ENCODE measurements around the gene KDM2B.

The KDM2B gene

DNA sequence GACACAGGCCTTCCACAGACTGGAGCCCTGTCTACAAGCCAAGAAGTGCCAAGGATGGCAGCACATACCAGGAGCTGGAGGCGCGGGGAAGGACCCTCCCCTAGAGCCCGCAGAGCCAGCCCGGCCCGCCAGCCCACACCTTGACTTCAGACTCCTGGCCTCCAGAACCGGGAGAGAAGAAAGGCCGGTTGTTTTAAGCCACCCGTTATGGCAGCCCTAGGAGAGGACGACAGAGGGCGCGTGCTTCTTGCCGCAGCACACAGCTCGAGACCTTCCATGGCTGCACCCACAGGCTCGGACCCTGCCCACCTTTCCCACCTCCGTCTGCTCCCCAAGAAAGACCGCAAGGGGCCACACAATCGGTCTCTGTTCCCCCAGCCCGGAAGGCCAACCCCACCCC lies 127.2 kb downstream of the KDM2B start:
- DNase-seq = no peak

- no peak for DNase-seq
Measured at GRCh38 chr12:121452985-121453360, 127.8 kb downstream of the KDM2B start.

GRCh38 chr12:121452340-121452984 lies 128.4 kb downstream of the KDM2B start:
- DNase-seq = no peak

GRCh38 chr12:121451961-121452339 lies 128.9 kb downstream of the KDM2B start:
- no peak for DNase-seq

- DNase-seq = no peak
Measured at GRCh38 chr12:121448771-121449315, 132.0 kb downstream of the KDM2B start.

- DNase-seq = no peak
Measured at GRCh38 chr12:121446750-121447149, 134.1 kb downstream of the KDM2B start.

DNA sequence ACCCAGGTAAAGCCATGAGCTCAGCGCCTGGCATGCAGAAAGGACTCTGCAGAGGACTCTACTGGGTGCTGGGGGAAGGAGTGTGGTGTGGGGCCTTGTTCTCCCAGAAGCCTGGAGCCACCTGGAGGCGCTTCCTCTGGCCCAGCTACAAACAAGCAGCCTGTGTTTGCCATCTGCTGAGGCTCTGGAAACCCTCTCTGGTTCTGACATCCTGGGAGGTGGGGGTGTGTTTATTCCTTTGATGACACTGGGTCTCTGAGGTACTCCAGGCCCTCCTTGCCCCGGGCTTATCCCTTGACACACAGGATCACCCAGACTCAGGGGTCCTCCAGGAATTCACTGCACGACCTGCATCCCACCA lies 136.0 kb downstream of the KDM2B start:
- DNase-seq = no peak

DNA sequence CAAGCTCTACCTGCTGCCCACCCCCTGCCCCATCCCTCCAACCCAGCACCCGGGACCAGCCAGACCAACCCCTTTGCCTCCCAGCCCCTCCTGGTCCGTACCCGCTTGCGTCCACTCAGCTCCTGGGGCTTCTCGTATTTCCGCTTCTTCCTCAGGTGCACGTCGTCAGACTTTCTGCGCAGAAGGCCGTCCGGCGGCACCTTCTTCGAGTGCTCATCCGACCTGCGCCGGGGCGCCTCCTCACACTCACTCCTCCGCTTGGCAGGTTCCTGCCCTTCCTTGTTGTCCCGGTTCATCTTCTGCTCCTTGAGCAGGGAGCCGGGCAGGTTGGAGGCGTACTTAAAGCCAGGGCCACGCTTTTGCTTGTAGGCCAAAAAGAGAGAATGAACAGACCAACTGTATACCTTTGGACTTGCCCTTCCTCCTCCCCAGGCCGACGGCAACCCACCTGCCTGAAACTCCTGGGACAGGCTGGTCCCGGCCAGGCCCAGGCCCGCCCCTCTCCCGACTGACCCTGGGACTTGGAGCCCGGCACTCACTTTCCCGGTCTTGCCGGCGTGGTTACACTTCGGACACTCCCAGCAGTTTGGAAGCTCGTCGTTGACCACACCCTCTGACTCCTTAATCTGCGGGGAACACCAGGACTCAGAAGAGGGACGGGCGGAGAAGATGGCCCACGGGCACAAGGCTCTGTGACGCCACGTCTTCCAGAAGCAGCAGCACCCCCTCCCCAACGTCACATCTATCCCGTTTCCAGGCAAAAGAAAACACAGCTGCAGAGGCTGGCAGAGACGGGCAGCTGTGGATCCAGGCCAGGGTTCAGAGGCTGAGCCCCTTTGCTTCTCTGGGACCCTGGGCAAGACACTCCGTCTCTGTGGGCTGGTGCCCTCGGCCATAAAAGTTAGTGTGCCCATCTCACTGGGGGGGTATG lies 136.6 kb downstream of the KDM2B start:
- DNase-seq = no peak

DNA sequence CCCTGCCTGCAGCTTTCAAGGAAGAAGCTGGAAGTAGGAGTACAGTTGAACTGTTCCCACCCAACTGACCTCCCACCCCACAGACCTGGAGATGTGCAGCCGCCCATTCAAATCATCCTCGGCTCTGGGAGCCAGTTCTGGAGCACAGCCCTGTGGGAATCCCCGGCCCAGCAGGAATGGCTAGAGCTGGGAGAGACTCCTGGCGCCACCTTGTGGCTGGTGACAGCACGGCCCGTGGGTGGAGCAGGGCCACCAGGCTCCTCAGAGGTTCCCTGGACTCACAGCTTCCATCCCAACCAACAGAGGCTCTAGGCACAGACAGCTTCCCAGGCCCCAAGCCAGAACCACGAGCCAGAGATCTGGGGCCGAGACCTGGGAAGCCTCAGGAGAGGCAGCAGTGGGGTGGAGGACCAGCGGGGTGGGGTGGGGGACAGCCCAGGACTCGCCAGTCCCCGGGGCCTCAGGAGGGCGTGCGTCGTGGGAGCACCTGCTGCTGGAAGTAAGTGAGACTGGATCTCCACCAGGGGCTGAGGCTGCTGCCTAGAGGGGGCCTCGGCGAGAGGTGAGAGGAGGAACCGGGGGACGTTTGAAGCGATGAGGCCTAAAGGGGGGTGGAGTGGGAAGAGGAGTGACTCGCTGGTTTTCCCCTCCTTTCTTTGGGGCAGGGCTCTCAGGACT lies 137.5 kb downstream of the KDM2B start:
- peak; percentile 59 for DNase-seq

- DNase-seq = no peak
Measured at GRCh38 chr12:121442028-121442948, 138.5 kb downstream of the KDM2B start.

- no peak for DNase-seq
Measured at GRCh38 chr12:121441555-121441954, 139.3 kb downstream of the KDM2B start.

DNA sequence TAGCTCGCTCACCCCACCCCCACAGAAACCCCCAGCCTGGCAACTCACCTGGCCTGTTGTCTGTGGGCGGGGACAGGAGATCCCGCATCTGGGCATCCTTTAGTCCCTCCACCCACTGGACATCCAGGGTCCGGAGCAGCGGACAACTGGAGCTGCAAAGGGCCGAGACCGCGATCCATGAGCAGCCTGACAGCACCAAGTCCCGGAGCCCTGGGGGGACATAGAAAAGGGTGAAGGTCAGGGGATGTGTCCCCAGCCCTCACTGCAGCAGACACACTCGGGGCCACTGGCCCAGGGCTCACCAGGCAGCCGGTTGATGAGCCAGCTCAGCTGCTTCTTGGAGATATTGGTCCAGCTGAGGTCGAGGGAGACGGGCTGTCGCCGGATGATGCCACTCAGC lies 140.1 kb downstream of the KDM2B start:
- DNase-seq = no peak

DNA sequence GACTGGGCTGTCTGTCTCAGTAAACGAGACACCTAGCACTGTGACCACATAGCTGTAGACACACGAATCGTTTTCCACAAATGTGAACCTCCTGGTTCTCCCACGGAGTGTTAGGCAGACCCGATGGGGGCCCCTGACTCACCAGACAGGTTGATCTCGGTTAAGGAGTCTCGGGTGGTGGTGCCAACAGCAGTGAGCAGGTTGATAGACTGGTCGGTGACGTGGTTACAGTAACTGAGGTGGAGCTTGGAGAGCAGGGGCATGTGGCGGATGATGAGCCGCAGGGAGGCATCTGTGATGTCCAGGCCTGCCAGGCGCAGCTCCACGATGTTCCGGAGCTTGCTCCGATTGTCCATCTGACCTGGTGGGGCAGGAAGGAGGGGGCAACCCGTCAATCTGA lies 141.1 kb downstream of the KDM2B start:
- DNase-seq = no peak

GRCh38 chr12:121438905-121439304 lies 141.9 kb downstream of the KDM2B start:
- DNase-seq = no peak

DNA sequence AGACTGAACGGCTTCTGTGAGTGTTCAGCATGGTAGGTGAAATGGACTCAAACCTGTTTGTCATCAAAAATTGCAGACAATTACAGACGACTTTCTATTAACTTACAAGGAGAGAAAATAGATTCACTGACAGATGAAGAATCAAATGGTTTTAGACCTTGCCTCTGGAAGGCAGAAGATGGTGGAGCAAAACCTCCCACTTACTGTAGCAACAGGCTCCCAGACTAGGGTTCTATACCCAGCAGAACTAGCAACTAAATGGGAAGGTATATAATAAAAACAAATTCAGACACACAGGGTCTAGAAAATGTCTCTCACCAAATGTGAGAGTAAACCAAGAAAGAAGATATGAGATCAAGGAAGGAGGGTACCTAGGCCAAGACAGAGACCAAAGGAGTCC lies 144.1 kb downstream of the KDM2B start:
- DNase-seq = no peak

DNA sequence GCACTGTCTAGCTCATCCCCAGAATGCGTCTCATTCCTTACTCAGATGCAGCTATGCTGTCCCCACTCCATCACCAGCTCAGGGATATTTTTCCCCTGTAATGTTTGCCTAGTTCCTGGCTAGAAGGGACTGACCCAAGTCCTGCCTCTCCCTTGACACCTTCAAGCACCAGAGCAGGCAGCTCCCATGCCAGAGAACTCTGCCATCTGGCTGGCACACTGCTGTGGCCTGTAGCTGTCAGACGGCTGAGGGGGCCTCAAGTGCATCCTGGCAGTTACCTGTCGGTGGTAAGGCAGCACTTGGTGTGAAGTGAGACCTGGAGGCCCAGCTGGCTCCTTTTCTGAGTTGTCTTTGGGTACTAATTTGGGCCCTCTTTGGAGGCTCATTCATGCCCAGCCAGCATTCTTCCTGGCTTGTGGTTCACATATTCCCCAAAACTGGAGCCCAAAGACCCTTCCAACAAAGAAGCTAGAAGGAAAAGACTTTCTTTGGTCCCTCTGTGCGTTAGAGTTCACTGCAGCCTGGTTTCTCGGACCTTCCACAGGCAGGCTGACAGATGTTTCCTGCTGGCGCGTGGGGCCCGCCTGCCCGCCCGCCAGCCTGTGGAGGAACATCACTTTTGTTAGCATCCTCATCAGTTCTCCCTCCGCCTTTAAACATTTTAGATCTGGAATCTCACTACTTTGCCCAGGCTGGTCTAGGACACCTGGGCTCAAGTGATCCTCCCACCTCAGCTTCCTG lies 147.9 kb downstream of the KDM2B start:
- DNase-seq = no peak

DNA sequence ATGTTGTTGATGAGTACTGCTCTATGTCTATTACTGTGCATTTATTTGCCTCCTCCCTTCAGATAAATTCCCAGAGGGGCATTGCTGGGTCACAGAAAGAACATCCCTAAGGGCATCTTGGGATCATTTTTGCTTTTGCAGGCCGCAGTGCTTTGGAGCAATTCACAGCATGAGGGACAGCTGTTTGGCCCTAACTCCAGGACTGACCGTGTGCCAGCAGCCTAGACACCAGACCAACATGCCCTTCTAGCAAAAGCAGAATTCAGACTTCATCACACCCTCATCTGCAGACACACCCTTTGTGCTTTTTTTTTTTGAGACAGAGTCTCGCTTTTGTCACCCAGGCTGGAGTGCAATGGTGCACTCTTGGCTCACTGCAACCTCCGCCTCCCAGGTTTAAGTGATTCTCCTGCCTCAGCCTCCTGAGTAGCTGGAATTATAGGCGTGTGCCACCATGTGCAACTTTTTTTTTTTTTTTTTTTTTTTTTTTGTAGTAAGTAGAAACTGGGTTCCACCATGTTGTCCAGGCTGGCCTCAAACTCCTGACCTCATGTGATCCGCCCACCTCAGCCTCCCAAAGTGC lies 149.9 kb downstream of the KDM2B start:
- no peak for DNase-seq

DNA sequence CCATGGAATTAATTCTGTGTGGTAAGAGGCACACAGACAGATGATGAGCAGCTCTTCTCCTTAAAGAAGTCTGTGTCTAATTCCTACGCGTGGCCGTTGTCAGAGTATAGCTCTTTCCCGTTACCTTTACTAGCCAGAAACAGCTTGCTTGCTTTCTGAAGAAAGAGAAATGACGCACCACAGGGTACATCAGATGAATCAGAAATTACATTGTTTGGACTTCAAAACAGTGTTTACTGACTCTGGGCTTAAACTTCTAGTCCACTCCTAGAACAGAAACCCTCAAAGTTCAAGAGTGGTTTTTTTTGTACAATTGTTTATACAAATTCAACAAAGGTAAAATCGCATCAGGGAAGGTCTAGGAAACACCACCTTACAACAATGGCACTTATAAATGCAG lies 151.9 kb downstream of the KDM2B start:
- DNase-seq = no peak

GRCh38 chr12:121427556-121428050 lies 153.2 kb downstream of the KDM2B start:
- DNase-seq = no peak

DNA sequence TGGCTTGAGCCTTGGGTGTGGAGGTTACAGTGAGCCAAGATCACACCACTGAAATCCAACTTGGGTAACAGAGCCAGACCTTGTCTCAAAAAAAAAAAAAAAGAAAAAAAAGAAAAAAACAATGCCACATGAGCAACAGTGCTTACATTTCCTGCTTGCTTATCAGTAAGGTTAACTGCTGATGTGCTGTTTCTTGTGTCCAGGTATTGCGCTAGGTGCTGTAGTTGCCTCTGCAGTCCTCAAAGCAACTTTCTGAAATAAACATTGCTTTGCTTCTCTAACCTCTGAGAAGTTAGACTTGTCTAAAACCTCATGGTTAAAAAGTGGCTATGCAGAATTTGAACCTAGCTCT lies 156.2 kb downstream of the KDM2B start:
- DNase-seq = no peak
